Tibial artery (tissue), 4 donors: ENCODE measurements around the gene RHBDD1.
"Not testable (repeated sequence)": the region's sequence is repeated elsewhere in the genome, so short reads cannot be mapped to it uniquely, and the experiment has no call there.

Experiments used
- DNase-seq, 2 donors: peaks; one replicate each; pipeline ENCODE4 v3.0.0-alpha.2; 2019
- H3K27ac ChIP-seq, 2 donors: fragments of 200-600 bp; sonication (generic) in 1 of 2; 1 replicate in 1 of 2; 2 replicates in 1 of 2; pipeline ENCODE4 v1.5.1; 2018 to 2019; ENCODE audit warnings: mild to moderate bottlenecking in 1 of 2
- H3K27me3 ChIP-seq, 2 donors: fragments of 200-600 bp; sonication (generic) in 1 of 2; one replicate each; pipeline versions ENCODE4 v1.5.1 to v1.6.0; 2016 to 2019
- H3K36me3 ChIP-seq, 3 donors: fragments of 200-600 bp; sonication (generic) in 2 of 3; one replicate each; pipeline ENCODE4 v1.5.1; 2016 to 2019; ENCODE audit warnings: mild to moderate bottlenecking in 2 of 3
- H3K4me1 ChIP-seq, 4 donors: fragments of 200-600 bp; sonication (generic) in 2 of 4; 1 replicate in 3 of 4; 2 replicates in 1 of 4; pipeline ENCODE4 v1.5.1; 2016 to 2019
- H3K4me3 ChIP-seq, 2 donors: fragments of 200-600 bp; sonication (generic) in 1 of 2; 1 replicate in 1 of 2; 2 replicates in 1 of 2; pipeline ENCODE4 v1.5.1; 2018 to 2019; ENCODE audit warnings: mild to moderate bottlenecking in 2 of 2
- H3K9me3 ChIP-seq, 3 donors: fragments of 200-600 bp; sonication (generic) in 1 of 3; one replicate each; pipeline ENCODE4 v1.5.1; 2016 to 2019
- CTCF ChIP-seq, 2 experiments: fragments of 200-600 bp in 1 of 2; fragments of 450-650 bp in 1 of 2; IDR thresholded peaks; one replicate each; pipeline ENCODE4 v1.5.1; 2017 to 2019; ENCODE audit warnings: antibody characterized with exemption in 2 of 2, mild to moderate bottlenecking in 1 of 2, moderate library complexity in 1 of 2
- intact Hi-C: fragments of 100-400 bp; cut with DNase I; formaldehyde crosslinking; loops from one replicate; pipeline ENCODE4 v1.15.0; 2023; ENCODE audit warnings: low total_unique reads

Gene RHBDD1

GRCh38 chr2:226825056-226825455 lies 10.8 kb upstream of the RHBDD1 start:
- Histone ChIP-seq H3K27me3 (no peaks in the 10 kb centered on the region), H3K9me3 (no peaks in the 10 kb centered on the region), H3K27ac (no peak overlapping the region), H3K36me3 (no peaks in the 10 kb centered on the region), H3K4me1 (no peaks in the 10 kb centered on the region), H3K4me3 (no peak overlapping the region)
- no peak for TF ChIP-seq CTCF (IDR thresholded peaks at IDR 0.05)
- intact Hi-C loops = no loop called here
- no peak for DNase-seq

- Histone ChIP-seq H3K27me3 (no peaks in the 10 kb centered on the region), H3K27ac (no peak overlapping the region), H3K9me3 (no peaks in the 10 kb centered on the region), H3K36me3 (no peaks in the 10 kb centered on the region), H3K4me1 (no peaks in the 10 kb centered on the region), H3K4me3 (no peak overlapping the region)
- intact Hi-C loops = no loop called here
- TF ChIP-seq CTCF (IDR thresholded peaks at IDR 0.05) = no peak
- DNase-seq = no peak
Measured at GRCh38 chr2:226828191-226828590, 7.7 kb upstream of the RHBDD1 start.

- H3K27me3 ChIP-seq = no peaks in the 10 kb centered on the region
- no peak for DNase-seq
- intact Hi-C loops = loop anchor here (10.0 kb wide), 1 partner anchor 155 kb away; no protein-coding TSS in a partner anchor
Measured at GRCh38 chr2:226829721-226830631, 5.9 kb upstream of the RHBDD1 start.

GRCh38 chr2:226831266-226831665 lies 4.6 kb upstream of the RHBDD1 start:
- intact Hi-C loops = loop anchor here (10.0 kb wide), 1 partner anchor 154 kb away; no protein-coding TSS in a partner anchor
- H3K36me3 ChIP-seq = no peaks in the 10 kb centered on the region
- H3K4me1 ChIP-seq = peaks cover 0 to 9% (median 2%) of the 10 kb centered on the region in 4 donors
- H3K27ac ChIP-seq = no peak overlapping the region
- no peak for DNase-seq
- no peak for TF ChIP-seq CTCF (IDR thresholded peaks at IDR 0.05)
- no peak overlapping the region for H3K4me3 ChIP-seq
- H3K9me3 ChIP-seq = no peaks in the 10 kb centered on the region
- H3K27me3 ChIP-seq = no peaks in the 10 kb centered on the region

More at GRCh38 chr2:226829721-226830631, 5.9 kb upstream of the RHBDD1 start:
- Histone ChIP-seq H3K27ac (no peak overlapping the region), H3K4me3 (no peak overlapping the region), H3K36me3 (no peaks in the 10 kb centered on the region), H3K4me1 (peaks cover 0 to 5% (median 2%) of the 10 kb centered on the region in 4 donors), H3K9me3 (no peaks in the 10 kb centered on the region)
- no peak for TF ChIP-seq CTCF (IDR thresholded peaks at IDR 0.05)

- intact Hi-C loops = loop anchor here (10.0 kb wide), 1 partner anchor 153 kb away; no protein-coding TSS in a partner anchor
- DNase-seq = no peak
- no peaks in the 10 kb centered on the region for H3K27me3 ChIP-seq
- H3K36me3 ChIP-seq = no peaks in the 10 kb centered on the region
- no peak for TF ChIP-seq CTCF (IDR thresholded peaks at IDR 0.05)
- H3K27ac ChIP-seq = no peak overlapping the region
- no peaks in the 10 kb centered on the region for H3K9me3 ChIP-seq
- no peak overlapping the region for H3K4me3 ChIP-seq
- H3K4me1 ChIP-seq = peaks cover 0 to 15% (median 7%) of the 10 kb centered on the region in 4 donors
Measured at GRCh38 chr2:226832061-226832460, 3.8 kb upstream of the RHBDD1 start.

- not testable (repeated sequence) for H3K9me3 ChIP-seq, H3K27ac ChIP-seq, H3K36me3 ChIP-seq, H3K27me3 ChIP-seq
- Histone ChIP-seq H3K4me3 (peak overlapping the region; percentile 64 to 87), H3K4me1 (peaks cover 0 to 24% (median 13%) of the 10 kb centered on the region in 4 donors)
- DNase-seq = peak in 1 of 2 donors; percentile 21
- intact Hi-C loops = loop anchor here (10.0 kb wide), 1 partner anchor 150 kb away; no protein-coding TSS in a partner anchor
Measured at GRCh38 chr2:226834880-226835279, 974 bp upstream of the RHBDD1 start.
